Naive thymus-derived CD8-positive, alpha-beta T cell (primary cell): Measurements from ENCODE around the gene ZNF14. TPM values are rescaled to one million over a fixed set of nuclear protein-coding genes. Genes with fewer than 3 reads are reported as not detected.
"Not testable (repeated sequence)": the region's sequence is repeated elsewhere in the genome, so short reads cannot be mapped to it uniquely, and the experiment has no call there.

Experiments
- ATAC-seq, 2 donors: fragments of 150-1000 bp; cut with Tn5 transposase in 1 of 2; sonication (Bioruptor Pico), chemical (Tn5 transposase) in 1 of 2; 1 replicate in 1 of 2; 2 replicates in 1 of 2; pipeline ENCODE4 v1.10.0; 2021; ENCODE audit warnings: mild to moderate bottlenecking in 2 of 2, moderate library complexity in 2 of 2
- POLR2A ChIA-PET: fragments of 350-600 bp; sonication (Branson Sonifier 250); formaldehyde crosslinking; loops from one replicate; lab custom pipeline; 2021; ENCODE audit warnings: antibody characterized with exemption; lab: Charles Lee
- DNase-seq, 10 donors: peaks; one replicate each; pipeline versions ENCODE4 v3.0.0 to v3.0.0-alpha.2; 2020 to 2022
- H3K27ac Mint-ChIP-seq, 10 donors: one replicate each; pipeline ENCODE4 v1.8.0; 2020 to 2022; ENCODE audit warnings: mild to moderate bottlenecking in 10 of 10, mixed read lengths in 10 of 10, moderate library complexity in 4 of 10, inconsistent platforms in 1 of 10
- H3K27me3 Mint-ChIP-seq, 5 donors: one replicate each; pipeline ENCODE4 v1.8.0; 2021 to 2022; ENCODE audit warnings: mixed read lengths in 5 of 5
- H3K36me3 Mint-ChIP-seq, 3 donors: one replicate each; pipeline ENCODE4 v1.8.0; 2020 to 2022; ENCODE audit warnings: mixed read lengths in 3 of 3, mild to moderate bottlenecking in 2 of 3, inconsistent platforms in 1 of 3
- H3K4me1 Mint-ChIP-seq, 4 donors: one replicate each; pipeline ENCODE4 v1.8.0; 2021 to 2022; ENCODE audit warnings: mixed read lengths in 4 of 4
- H3K4me3 Mint-ChIP-seq, 10 donors: one replicate each; pipeline ENCODE4 v1.8.0; 2020 to 2022; ENCODE audit warnings: mild to moderate bottlenecking in 10 of 10, mixed read lengths in 10 of 10, moderate library complexity in 6 of 10, inconsistent platforms in 1 of 10
- H3K9me3 Mint-ChIP-seq, 9 donors: one replicate each; pipeline ENCODE4 v1.8.0; 2020 to 2022; ENCODE audit warnings: mixed read lengths in 9 of 9, mild to moderate bottlenecking in 3 of 9, inconsistent platforms in 1 of 9, moderate library complexity in 1 of 9
- polyA plus RNA-seq, 3 donors: library from polyadenylated mRNA; unstranded; fragments of 300-500 nt; fragmentation: Illumina TruSeq; gene quantifications; one replicate each; pipeline ENCODE4 v1.2.3, GENCODE V29; 2021
- total RNA-seq, 8 experiments: library from RNA in 2 of 8; stranded (reverse) in 2 of 8; gene quantifications; one replicate each; pipeline ENCODE4 v1.2.3 and lab custom pipeline; 2021 to 2026

Gene ZNF14
- total and polyA plus RNA-seq, 5 experiments from 2014 or later: 8.2 to 39.8 (median 16.3) TPM

GRCh38 chr19:19744641-19745040, 11.7 kb upstream of the ZNF14 start:
- DNase-seq: no peak
- ATAC-seq: no peak
- Mint-ChIP-seq H3K4me1 (no peaks in the 10 kb centered on the region), H3K9me3 (no peaks in the 10 kb centered on the region), H3K27me3 (no peaks in the 10 kb centered on the region), H3K27ac (no peak overlapping the region), H3K4me3 (no peak overlapping the region), H3K36me3 (no peaks in the 10 kb centered on the region)
- POLR2A ChIA-PET: interaction anchor here (2.1 kb wide), 1 partner anchor 75 kb away, joined by 5 read pairs; no protein-coding TSS in a partner anchor

GRCh38 chr19:19743921-19744320, 11.0 kb upstream of the ZNF14 start:
- H3K36me3 Mint-ChIP-seq, DNase-seq, H3K9me3 Mint-ChIP-seq, ATAC-seq, H3K4me3 Mint-ChIP-seq, H3K4me1 Mint-ChIP-seq, POLR2A ChIA-PET, H3K27me3 Mint-ChIP-seq: not testable (repeated sequence)
- H3K27ac Mint-ChIP-seq: peak overlapping the region in 1 of 10 donors; percentile 60

GRCh38 chr19:19743176-19743575, 10.3 kb upstream of the ZNF14 start:
- Mint-ChIP-seq H3K4me1 (no peaks in the 10 kb centered on the region), H3K27ac (peak overlapping the region in 1 of 10 donors; percentile 66), H3K9me3 (no peaks in the 10 kb centered on the region), H3K27me3 (no peaks in the 10 kb centered on the region), H3K4me3 (no peak overlapping the region), H3K36me3 (no peaks in the 10 kb centered on the region)
- POLR2A ChIA-PET: interaction anchor here (1.0 to 1.3 kb wide), 2 partner anchors 10 to 75 kb away, joined by 3 to 4 read pairs; partner anchors contain the start of gene ZNF14
- DNase-seq (no peak), ATAC-seq (no peak)

GRCh38 chr19:19742773-19743172, 9.9 kb upstream of the ZNF14 start:
- DNase-seq (no peak), ATAC-seq (no peak)
- H3K36me3 Mint-ChIP-seq: no peaks in the 10 kb centered on the region
- POLR2A ChIA-PET: interaction anchor here (1.0 to 1.3 kb wide), 2 partner anchors 10 to 75 kb away, joined by 3 to 4 read pairs; partner anchors contain the start of gene ZNF14
- H3K27ac Mint-ChIP-seq: no peak overlapping the region
- H3K4me1 Mint-ChIP-seq: no peaks in the 10 kb centered on the region
- no peaks in the 10 kb centered on the region for H3K9me3 Mint-ChIP-seq
- no peaks in the 10 kb centered on the region for H3K27me3 Mint-ChIP-seq
- H3K4me3 Mint-ChIP-seq: no peak overlapping the region

- DNase-seq (no peak), ATAC-seq (no peak)
- Mint-ChIP-seq H3K4me1 (no peaks in the 10 kb centered on the region), H3K9me3 (no peaks in the 10 kb centered on the region), H3K27ac (peak overlapping the region in 1 of 10 donors; percentile 34), H3K27me3 (no peaks in the 10 kb centered on the region), H3K36me3 (no peaks in the 10 kb centered on the region), H3K4me3 (no peak overlapping the region)
- POLR2A ChIA-PET: interaction anchor here (0.6 to 1.2 kb wide), 4 partner anchors 70 to 80 kb away, joined by 3 to 5 read pairs (median 3); partner anchors contain the start of gene ZNF506
Observed at GRCh38 chr19:19741184-19741583, 8.3 kb upstream of the ZNF14 start.

GRCh38 chr19:19740755-19741154, 7.8 kb upstream of the ZNF14 start:
- Mint-ChIP-seq H3K27me3 (no peaks in the 10 kb centered on the region), H3K9me3 (no peaks in the 10 kb centered on the region), H3K4me3 (no peak overlapping the region), H3K4me1 (no peaks in the 10 kb centered on the region), H3K27ac (no peak overlapping the region), H3K36me3 (no peaks in the 10 kb centered on the region)
- ATAC-seq (no peak), DNase-seq (no peak)
- POLR2A ChIA-PET: interaction anchor here (0.6 to 1.2 kb wide), 4 partner anchors 70 to 81 kb away, joined by 3 to 5 read pairs (median 3); partner anchors contain the start of gene ZNF506

GRCh38 chr19:19738564-19738963, 5.7 kb upstream of the ZNF14 start:
- Mint-ChIP-seq H3K27ac (no peak overlapping the region), H3K27me3 (no peaks in the 10 kb centered on the region), H3K9me3 (no peaks in the 10 kb centered on the region), H3K36me3 (no peaks in the 10 kb centered on the region), H3K4me3 (no peak overlapping the region), H3K4me1 (peaks cover 0 to 4% (median 2%) of the 10 kb centered on the region in 4 donors)
- no peak for DNase-seq
- POLR2A ChIA-PET: interaction anchor here (0.6 to 1.1 kb wide), 4 partner anchors 13 to 216 kb away, joined by 3 to 5 read pairs (median 4); partner anchors contain the start of gene ATP13A1
- ATAC-seq: no peak

- ATAC-seq (no peak), DNase-seq (no peak)
- Mint-ChIP-seq H3K4me1 (peaks cover 2 to 10% (median 9%) of the 10 kb centered on the region in 4 donors), H3K27me3 (no peaks in the 10 kb centered on the region), H3K4me3 (no peak overlapping the region), H3K27ac (no peak overlapping the region), H3K36me3 (peaks cover 0 to 6% (median 2%) of the 10 kb centered on the region in 3 donors), H3K9me3 (peaks cover 0 to 6% (median 0%) of the 10 kb centered on the region in 9 donors)
- POLR2A ChIA-PET: interaction anchor here (0.6 to 1.1 kb wide), 3 partner anchors 14 to 217 kb away, joined by 3 to 5 read pairs (median 4); partner anchors contain the start of gene ATP13A1
Observed at GRCh38 chr19:19737559-19738332, 4.8 kb upstream of the ZNF14 start.

- POLR2A ChIA-PET: interaction anchor here (0.6 to 1.0 kb wide), 2 partner anchors 11 to 13 kb away, joined by 3 to 4 read pairs; no protein-coding TSS in a partner anchor
- no peaks in the 10 kb centered on the region for H3K27me3 Mint-ChIP-seq
- H3K9me3 Mint-ChIP-seq: peaks cover 12 to 96% (median 64%) of the 10 kb centered on the region in 9 donors
Observed at GRCh38 chr19:19721896-19722295, 11.0 kb downstream of the ZNF14 start.

GRCh38 chr19:19719798-19720197, 13.1 kb downstream of the ZNF14 start:
- peak overlapping the region in 1 of 10 donors; percentile 18 for H3K27ac Mint-ChIP-seq

More at GRCh38 chr19:19721896-19722295, 11.0 kb downstream of the ZNF14 start:
- no peak for DNase-seq
- ATAC-seq: no peak
- H3K36me3 Mint-ChIP-seq: peaks cover 39 to 60% (median 50%) of the 10 kb centered on the region in 3 donors
- peaks cover 0 to 7% (median 3%) of the 10 kb centered on the region in 4 donors for H3K4me1 Mint-ChIP-seq
- peak overlapping the region in 1 of 10 donors; percentile 4 for H3K4me3 Mint-ChIP-seq
- H3K27ac Mint-ChIP-seq: peak overlapping the region in 1 of 10 donors; percentile 53

GRCh38 chr19:19711934-19712828, 20.7 kb downstream of the ZNF14 start:
- H3K27ac Mint-ChIP-seq: no peak overlapping the region
- POLR2A ChIA-PET: no interaction called here
- H3K36me3 Mint-ChIP-seq: peaks cover 52 to 82% (median 67%) of the 10 kb centered on the region in 3 donors
- H3K27me3 Mint-ChIP-seq: no peaks in the 10 kb centered on the region
- H3K4me1 Mint-ChIP-seq: no peaks in the 10 kb centered on the region
- H3K9me3 Mint-ChIP-seq: peaks cover 9 to 100% (median 20%) of the 10 kb centered on the region in 9 donors
- ATAC-seq (no peak), DNase-seq (no peak)
- peak overlapping the region in 2 of 10 donors; percentile 10 to 32 for H3K4me3 Mint-ChIP-seq

More at GRCh38 chr19:19719798-19720197, 13.1 kb downstream of the ZNF14 start:
- DNase-seq (peak in 2 of 10 donors; percentile 32 to 46), ATAC-seq (peak; percentile 60 to 64)
- Mint-ChIP-seq H3K4me3 (peak overlapping the region in 1 of 10 donors; percentile 53), H3K4me1 (peaks cover 0 to 7% (median 3%) of the 10 kb centered on the region in 4 donors), H3K36me3 (peaks cover 52 to 80% (median 66%) of the 10 kb centered on the region in 3 donors), H3K9me3 (peaks cover 12 to 96% (median 56%) of the 10 kb centered on the region in 9 donors), H3K27me3 (no peaks in the 10 kb centered on the region)
- POLR2A ChIA-PET: interaction anchor here (0.7 to 2.6 kb wide), 4 partner anchors 13 to 895 kb away, joined by 3 to 13 read pairs (median 8); partner anchors contain the start of genes ZNF101 and ZNF14
